NCI-H1092 treated with DMSO at 0.1 percent for 48 hours (cell line): ENCODE data around the gene RHOU.
"Not testable (repeated sequence)": the region's sequence is repeated elsewhere in the genome, so short reads cannot be mapped to it uniquely, and the experiment has no call there.

ENCODE experiments used
- DNase-seq: peaks from one replicate; lab custom pipeline; 2025; lab: John Stamatoyannopoulos, UW

RHOU gene

DNA sequence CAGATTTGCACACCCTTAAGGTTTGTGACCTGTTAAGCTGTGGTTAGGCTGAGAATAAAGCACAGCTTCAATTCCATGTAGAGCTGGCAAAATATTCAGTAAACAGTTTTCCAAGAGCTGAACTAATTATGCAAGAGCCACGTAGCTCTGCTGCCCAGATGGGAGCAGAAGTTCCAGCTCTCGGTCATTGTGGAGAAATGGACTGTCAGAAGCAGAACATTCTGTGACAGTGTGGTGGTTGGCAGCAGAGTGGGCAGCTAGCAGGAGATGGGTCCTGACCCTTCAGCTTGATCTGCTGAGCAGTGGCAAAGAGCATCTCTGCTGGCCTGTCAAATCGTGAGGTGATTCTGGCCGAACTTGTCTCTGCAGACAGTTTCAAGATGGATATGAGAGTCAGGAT lies 23.2 kb downstream of the RHOU start:
- DNase-seq, result no peak

DNA sequence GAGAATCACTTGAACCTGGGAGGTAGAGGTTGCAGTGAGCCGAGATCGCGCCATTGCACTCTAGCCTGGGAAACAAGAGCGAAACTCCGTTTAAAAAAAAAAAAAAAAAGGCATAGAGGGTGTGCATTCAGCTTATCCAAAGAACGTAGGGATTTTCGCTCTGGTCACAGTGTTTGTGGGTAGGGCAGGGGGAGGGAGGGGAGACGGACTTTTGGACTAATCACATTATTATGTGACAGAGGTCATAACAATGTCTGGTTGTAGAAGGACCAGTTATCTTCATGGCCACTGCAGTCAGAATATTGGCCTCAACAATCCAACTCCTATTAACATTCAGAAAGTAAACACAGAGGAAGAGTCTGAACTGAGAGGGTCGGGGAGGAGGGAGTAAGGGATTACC lies 25.7 kb downstream of the RHOU start:
- DNase-seq, result no peak

DNA sequence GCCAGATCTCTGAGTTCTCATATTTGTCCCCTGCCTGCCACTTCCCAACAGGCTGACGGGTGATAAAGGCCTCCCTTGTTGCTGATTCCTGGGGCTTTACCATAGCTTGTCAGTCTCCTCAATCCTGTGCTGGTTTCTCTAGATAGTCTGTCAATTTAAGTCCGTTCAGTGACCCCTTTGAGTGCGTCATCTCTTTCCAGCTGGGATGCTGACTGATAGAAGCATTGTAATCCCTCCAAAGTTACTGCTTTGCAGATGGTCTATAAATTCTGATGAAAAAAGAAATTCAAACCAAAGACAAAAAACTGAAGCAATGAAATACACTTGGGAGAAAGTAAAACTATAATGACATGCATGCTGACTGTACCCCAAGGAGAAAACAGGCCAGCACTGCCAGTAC lies 28.3 kb downstream of the RHOU start:
- DNase-seq, result no peak

DNA sequence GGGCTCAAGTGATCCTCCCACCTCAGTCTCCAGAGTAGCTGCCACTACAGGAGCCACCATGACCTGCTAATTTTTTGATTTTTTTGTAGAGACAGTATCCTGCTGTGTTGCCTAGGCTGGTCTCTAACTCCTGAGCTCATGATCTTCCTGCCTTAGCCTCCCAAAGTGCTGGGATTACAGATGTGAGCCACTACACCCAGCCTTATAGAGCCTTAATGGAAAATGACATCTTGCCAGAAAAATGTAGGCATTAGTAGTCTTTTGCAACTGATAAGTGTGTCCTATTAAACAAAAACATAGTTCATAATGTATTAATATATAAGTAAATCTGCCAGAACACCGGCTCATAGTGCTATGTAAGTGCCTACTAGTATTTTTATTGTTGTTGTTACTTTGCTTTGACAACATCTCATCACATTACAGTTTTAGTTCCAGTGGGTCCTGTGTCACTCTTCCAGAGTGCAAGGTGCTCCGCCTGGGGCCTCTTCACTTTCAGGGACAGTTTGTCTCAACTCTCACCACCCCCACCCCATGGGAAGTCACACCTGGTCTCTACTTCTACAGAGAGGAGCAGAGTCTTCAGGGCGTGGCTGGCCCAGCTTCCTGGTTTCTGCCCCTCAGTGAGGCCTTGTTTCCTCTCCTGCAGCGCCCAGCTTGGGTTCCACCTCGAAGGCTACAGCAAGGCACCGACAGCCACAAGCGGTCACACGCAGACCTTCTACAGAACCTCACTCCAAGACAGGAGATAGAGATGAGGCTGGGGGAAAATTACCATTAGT lies 30.1 kb downstream of the RHOU start:
- no peak for DNase-seq

DNA sequence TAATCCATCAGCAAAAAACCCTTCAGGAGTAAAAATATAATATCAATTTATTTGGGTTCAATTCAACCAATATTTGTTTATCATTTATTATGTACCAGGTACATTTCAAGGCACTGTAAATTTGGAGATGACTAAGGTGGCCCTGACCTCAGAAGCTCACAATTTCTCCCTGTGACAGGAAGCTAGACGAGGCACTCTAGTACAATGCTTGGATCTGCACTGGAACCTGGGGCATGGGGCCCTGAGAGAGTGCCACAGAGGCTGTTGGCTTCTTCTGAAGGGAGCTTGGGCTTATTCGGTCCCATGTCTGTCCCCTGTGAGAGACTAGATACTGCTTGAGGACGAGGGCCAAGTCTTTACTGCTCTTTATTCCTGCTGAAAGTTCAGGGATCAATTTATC lies 31.5 kb downstream of the RHOU start:
- no peak for DNase-seq

DNA sequence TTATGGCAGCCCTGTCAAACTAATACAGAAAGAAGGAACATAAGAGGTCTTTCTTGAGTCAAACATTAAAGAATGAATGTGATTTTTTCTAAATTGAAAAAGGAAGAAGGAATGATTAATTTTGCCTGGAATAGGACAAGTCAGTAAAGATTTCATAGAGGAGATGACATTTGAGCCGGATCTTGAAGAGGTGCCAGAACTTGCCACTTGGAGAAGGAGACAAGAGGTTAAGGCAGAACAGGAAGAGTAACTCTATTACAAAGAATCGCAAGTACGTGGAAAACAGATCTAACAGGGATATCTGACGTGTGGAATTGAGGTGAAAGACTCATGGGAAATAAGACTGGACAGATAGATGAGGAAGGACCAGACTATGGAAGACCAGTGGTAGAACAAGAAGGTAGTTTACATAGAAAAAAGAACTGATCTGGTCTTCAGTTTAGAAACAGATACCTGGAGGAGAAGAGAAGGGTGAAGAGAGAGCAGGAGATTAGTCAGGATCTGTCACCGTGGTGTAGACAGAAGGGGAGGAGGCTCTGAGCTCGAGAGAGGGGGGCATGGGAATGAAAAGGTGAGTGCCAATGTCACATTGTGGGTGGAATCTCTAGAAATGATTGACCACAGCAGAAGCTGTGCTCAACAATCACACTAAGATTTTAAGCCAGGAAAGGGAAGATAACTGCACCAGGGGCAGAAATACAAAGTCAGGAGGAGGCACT lies 32.5 kb downstream of the RHOU start:
- DNase-seq, result no peak

DNA sequence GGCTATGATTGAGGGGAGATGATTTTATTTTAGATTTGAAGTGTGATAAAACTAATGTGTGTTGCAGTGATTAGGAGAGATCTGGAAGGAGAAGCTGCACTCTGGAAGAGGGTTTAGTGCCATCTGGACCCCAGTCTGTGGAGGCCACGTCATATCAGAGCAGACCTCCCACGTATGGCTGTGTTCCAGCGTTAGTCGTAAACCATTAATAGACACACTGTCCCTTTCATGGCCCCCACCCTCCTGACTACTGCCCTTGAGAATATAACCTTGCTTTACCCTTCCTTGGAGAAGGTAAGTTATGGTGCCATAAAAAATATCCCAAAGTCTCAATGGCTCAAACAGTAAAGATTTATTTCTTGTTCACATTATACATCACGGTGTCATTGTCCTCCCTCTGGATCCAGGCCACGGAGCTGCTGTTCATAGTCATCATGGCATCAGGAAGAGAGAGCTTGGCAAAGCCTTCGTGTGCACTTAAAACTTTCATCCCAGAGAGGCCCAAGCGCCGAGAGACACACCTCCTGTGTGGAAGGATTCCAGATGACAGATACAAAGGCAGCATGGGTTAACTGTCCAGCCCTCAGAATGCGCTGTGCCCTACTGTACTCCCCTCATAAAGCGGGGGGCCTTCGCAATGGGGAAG lies 33.2 kb downstream of the RHOU start:
- peak; percentile 7 for DNase-seq

DNA sequence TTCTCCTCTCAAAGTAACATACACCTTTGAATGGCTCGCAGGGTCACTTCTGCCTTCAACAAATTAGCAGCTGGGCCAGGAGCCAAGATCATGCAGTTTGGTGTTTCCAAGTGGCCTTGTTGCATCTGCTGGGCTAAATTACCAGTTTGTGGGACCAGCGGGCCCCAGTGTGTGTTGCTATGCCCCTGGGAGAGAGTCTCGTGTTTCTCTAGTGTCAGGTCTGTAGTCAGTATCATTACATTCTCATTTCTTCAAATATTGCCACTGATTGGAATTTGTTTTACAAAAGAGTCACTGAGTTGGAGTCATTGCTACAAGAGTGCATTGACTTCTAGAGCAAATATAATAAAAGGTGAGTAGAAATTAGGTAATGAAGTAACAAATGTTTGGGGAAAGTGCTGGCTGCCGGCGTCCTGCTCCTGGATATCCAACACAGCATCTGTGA lies 35.5 kb downstream of the RHOU start:
- DNase-seq, result peak; percentile 81

DNA sequence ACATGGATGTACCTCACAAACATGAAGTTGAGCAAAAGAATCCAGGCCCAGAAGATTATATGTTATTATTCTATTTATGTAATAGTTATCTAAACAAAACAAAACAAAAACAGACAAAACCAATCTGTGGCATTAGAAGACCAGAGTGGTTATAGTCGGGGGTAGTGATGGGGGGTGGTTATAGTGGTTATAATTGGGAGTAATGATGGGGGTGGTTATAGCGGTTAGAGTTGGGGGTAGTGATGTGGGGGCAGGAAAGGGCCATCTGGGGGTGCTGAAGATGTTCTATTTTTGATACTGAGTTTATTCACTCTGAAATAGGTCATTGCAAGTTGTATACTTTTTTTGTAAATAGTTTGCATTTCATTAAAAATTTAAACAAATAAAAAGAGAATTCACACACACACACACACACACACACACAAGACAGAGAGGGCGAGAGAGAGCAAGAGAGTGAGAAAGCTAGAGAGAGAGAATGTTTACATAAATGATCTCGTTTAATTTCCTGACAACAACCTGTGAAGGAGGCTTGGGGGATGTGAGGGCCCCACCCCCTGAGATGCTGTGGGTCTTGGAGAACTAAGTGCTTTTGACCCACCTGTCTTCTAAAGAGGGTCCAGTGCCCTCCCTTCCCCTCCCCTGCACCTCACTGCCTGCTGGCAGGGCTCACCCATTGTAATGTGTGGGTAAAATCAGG lies 37.4 kb downstream of the RHOU start:
- DNase-seq, result no peak

DNA sequence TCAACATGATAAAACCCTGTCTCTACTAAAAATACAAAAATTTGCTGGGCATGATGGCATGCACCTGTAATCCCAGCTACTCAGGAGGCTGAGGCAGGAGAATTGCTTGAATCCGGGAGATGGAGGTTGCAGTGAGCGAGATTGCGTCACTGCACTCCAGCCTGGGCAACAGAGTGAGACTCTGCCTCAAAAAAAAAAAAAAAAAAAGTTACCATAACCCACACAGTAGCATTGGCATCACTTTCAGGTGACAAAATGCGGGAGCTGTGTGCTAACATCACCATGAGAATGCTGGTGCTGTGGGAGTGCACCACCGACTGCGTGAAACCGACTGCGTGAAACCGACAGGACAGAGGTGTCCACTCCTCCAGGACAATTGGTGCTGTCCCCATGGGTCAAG lies 40.7 kb downstream of the RHOU start:
- not testable (repeated sequence) for DNase-seq

DNA sequence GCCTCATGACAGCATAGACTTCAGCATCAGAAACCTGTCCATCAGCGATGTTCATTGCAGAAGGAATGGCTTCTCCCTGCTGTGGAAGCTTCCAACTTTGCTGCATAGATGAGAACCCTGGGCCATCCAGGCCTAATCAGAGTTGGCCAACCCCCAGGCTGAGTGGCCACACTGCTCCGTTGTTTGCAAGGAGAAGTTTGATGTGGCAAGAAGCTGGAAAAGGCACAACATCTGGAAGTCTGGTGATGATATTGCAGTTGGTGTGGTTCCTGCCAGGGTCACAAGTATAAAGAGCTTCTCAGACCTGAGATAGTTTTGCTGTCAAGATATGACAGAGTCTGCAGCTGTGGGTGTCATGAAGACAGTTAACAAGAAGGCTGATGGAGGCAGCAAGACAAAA lies 41.2 kb downstream of the RHOU start:
- no peak for DNase-seq

DNA sequence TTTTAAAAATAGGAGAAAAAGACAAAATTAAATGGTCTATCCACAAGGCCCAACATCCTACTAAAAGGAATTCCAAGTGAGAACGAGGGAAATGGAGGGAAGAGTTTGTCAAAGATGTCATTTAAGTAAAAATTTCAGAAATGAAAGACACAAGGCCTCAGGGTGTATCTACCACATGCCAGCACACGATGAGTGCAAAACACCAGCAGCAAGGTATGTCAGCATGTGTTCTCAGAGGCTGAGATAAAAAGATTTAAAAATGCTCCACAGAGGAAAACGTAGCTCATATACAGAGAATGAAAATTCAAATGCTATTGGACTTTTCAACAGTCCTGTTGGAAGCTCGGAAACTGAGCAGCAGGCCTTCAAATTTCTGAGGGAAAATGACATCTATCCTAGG lies 42.0 kb downstream of the RHOU start:
- DNase-seq, result no peak

DNA sequence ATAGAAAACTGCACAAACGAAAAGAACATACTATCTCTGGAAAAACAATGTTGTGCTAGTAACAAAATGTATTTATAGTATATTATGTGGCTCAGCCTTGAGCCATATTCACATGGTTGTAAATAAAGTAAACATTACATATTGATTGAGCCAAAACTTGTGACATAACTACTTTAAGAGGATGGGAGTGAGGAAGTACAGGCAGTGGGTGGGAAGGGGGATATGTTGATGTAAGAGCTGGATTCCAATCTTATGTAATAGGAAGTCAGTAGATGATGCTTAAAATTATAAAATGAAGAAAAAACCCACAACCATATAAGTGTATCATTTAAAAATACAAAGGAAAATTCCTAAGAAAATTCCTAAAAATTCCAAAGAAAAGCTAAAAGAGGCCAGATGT lies 42.7 kb downstream of the RHOU start:
- no peak for DNase-seq

DNA sequence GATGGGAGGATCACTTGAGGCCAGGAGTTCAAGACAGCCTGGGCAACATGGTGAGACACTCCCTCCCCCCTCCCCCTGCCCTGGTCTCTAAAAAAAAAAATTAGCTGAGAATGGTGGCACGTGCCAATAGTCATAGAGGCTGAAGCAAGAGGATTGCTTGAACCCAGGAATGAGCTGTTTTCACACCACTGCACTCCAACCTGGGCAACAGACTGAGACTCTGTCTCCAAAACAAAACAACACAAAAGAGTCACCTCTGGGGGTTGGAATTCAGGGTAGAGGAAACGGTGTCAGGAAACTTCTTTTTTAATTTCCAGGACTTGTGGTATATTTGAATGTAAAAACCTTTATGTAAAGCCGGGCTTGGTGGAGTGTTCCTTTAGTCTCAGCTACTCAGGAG lies 43.2 kb downstream of the RHOU start:
- DNase-seq, result no peak

DNA sequence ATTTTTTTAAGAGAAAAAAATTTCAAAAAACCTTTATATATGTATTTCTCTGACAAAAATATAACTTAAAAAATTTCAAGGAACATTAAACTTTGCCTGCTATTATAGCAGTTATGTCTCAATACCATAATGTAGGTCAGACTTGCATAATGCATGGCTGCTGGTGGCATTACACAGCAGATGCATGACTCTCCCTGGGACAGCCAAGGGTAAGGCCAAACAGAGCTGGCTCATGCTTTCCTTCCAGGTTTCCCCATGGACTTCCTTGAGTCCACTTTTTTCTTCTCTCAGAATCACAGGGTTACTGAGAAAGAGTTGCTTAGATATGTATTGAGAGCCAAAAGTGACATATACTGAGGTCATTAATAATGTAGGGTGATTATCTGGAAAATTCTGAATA lies 43.7 kb downstream of the RHOU start:
- DNase-seq, result no peak

DNA sequence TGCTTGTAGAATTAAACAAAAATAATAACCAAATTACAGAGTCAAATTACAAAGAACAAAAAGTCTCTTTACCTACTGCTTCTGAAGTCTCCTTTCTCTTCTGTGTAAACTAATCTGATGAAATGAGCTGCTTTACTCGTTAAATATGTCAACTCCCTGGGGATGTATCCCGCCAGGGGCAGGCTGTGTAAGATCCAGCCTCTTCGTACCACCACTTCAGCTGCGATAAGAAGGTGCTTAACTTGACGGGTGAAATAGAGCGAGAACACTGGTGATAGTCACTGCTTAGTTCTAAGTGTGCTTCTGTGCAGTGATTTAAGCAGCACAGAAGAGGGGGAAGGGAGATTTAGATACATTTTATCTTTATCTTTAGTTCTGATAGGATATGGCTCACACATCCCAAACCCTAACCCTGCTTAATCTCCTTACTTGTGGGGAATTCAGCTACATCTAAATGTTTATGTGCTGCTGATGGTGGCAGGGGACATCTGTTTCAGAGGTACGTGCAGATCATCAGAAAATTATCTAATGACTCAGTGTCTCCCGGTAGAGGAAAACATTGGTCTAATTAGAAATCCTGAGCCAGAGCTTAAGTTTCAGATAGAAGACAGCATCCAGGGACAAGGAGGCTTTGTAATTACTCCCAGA lies 46.0 kb downstream of the RHOU start:
- DNase-seq, result peak; percentile 61

DNA sequence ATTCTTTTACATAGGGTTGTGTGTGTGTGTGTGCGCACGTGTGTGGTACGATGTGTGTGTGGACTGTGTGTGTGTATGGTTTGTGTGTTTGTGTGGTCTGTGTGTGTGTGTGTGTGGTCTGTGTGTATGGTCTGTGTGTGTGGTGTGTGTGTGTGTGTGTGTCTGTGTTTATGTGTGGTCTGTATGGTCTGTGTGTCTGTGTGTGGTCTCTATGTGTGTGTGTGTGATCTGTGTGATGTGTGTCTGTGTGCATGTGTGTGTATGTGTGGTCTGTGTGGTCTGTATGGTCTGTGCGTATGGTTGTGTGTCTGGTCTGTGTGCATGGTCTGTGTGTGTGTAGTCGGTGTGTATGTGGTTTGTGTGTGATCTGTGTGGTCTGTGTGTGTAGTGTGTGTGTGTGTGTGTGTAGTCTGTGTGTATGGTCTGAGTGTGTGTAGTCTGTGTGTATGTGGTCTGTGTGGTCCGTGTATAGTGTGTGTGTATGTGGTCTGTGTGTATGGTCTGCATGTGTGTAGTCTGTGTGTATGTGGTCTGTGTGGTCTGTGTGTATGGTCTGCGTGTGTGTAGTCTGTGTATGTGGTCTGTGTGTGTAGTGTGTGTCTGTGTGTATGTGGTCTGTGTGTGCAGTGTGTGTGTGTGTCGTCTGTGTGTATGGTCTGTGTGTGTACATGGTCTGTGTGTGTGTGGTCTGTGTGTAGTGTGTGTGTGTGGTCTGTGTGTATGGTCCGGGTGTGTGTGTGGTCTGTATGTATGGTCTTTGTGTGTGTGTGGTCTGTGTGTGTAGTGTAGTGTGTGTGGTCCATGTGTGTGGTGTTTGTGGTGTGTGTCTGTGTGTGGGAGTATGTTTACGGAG lies 46.8 kb downstream of the RHOU start:
- DNase-seq, result no peak

DNA sequence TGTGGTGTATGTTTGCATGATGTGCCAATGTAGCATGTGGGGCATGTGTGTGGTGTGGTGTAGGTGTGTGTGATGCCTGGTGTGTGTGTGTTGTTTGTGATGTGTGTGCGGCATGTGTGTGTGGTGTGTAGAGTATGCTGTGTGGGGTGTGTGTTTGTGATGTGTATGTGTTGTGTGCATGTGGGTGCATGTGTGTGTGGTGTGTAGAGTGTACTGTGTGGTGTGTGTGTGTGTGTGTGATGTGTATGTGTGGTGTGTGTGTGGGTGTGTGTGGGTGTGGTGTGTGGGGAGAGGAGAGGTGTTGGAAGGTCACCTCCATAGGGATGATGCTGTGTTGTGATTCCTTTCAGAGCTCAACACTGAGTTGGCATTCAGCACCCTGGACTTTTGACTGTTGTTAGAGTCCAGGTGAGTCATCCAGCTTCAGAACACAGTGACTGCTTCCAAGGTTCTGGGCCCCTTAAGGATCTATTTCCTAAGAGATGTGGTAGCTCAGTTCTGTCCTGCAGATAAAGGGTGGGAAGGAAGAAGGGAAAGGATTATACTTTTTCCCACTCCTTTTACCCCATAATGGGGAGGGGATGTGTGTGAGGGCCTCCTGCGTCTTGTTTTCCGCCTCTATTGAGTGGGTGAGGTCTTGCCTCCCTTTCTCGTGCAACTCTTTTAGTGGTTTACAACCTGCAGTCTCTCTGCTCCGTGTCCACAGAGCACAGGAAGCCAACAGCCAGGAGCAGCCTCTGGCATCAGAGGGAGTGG lies 47.6 kb downstream of the RHOU start:
- no peak for DNase-seq

DNA sequence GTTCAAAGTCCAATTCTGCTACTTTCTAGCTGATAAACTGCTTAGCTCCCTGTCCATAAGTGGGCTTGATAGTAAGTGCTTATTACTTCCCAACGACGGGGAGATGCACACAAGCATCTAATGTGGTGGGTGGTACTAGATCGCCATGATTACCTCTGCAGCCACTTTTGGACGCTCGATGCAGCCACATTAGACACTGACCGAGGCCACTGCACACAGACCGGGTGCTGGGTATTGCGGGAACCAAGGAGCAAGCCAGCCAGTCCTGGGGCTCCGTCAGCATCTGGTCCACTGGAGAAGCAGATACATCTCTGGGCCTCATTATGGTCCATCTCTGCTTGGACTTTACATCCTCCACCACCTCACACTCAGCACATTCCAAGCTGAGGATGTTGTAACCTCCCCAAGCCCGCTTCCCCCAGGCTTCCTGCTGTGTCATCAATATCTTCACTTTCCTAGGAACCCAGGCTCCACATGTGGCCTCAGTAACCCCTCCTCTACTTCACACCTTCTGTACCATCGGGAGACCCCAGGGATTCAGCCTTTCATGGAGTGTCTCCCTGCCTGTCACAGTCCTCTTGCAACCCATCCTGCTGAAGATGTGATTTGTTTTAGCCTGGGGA lies 48.2 kb downstream of the RHOU start:
- DNase-seq, result no peak

DNA sequence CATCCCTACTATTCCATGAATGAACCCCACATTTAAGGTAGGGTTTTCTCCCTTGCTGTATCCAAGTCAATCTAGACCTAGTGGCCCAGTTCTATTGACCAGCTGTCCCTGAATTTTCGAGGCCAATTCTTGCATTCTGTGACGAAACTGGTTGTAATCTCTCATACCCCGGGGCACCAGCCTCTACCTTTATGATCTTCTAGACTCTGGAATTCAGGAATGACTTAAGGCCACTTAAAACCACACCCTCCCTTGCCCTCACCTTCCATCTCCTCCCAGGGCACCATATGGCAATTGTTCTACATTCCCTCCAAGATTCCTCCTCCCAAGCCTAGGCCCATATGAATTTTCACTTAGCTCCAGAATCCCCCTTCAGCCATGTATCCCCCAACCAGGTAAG lies 48.9 kb downstream of the RHOU start:
- no peak for DNase-seq
